LNCaP clone FGC (cell line): Measurements from ENCODE around the gene UNC93A.
"Not testable (repeated sequence)": the region's sequence is repeated elsewhere in the genome, so short reads cannot be mapped to it uniquely, and the experiment has no call there.

Experiments
- DNase-seq: peaks from one replicate; pipeline ENCODE4 v3.0.0-alpha.2; 2011; ENCODE audit warnings: low read depth
- H3K4me3 ChIP-seq: 2 replicates; pipeline ENCODE4 v1.5.1; 2011; ENCODE audit warnings: mild to moderate bottlenecking, low read depth, low read length, control low read depth
- TF ChIP-seq, protein P1 (sequence below): IDR thresholded peaks from 2 replicates; pipeline ENCODE4 v1.5.1; 2012; ENCODE audit warnings: mild to moderate bottlenecking; ENCODE audit not compliant: control insufficient read depth, insufficient read depth; ENCODE audit errors: extremely low read depth

UNC93A gene

DNA sequence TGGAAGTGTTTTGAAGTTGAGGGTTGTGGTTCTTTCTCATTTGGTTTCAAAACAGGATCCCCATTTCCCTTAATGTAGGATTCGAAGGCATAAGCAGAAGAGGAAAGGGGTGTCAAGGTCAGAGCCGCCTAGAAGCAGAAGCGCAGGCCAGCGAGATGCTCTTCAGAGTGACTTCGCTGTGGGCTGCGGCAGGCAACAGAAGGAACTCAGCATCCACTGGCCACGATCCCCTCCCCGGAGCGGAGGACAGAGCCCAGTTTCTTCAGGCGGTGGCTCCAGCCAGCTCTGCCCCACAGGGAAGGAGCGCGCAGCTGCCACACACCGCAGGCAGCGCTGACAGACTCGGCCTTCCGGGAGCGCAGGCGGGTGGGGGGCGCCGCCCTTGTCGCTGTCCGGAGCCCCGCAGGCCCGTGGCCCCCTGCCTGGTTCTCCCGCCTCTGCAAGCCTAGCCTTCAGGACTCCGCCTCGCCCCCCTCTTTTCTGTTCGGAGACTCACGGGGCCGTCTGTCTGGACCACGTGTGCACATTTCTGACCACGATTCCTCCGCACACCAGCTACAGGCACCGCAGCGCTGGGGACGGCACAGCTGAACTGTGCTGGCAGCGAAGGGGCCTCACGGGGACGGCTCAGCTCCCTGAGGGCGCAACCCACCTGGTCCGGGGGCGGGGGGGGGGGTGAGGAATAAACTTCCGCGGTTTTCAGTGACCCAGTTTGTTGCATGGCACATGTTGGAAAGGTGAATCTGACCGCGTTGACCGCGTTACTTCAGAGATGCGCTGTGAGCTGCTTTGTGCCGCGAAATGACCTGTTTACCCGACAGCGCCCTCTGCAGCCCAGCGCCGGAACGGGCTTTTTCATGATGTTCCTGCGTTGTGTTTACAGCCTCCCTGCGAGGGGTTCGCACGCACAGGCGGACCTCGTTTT, 59.9 kb downstream of the UNC93A start:
- no peak for DNase-seq
- TF ChIP-seq, protein P1, sequence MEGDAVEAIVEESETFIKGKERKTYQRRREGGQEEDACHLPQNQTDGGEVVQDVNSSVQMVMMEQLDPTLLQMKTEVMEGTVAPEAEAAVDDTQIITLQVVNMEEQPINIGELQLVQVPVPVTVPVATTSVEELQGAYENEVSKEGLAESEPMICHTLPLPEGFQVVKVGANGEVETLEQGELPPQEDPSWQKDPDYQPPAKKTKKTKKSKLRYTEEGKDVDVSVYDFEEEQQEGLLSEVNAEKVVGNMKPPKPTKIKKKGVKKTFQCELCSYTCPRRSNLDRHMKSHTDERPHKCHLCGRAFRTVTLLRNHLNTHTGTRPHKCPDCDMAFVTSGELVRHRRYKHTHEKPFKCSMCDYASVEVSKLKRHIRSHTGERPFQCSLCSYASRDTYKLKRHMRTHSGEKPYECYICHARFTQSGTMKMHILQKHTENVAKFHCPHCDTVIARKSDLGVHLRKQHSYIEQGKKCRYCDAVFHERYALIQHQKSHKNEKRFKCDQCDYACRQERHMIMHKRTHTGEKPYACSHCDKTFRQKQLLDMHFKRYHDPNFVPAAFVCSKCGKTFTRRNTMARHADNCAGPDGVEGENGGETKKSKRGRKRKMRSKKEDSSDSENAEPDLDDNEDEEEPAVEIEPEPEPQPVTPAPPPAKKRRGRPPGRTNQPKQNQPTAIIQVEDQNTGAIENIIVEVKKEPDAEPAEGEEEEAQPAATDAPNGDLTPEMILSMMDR: peak; percentile 65
- H3K4me3 ChIP-seq: no peak overlapping the region

DNA sequence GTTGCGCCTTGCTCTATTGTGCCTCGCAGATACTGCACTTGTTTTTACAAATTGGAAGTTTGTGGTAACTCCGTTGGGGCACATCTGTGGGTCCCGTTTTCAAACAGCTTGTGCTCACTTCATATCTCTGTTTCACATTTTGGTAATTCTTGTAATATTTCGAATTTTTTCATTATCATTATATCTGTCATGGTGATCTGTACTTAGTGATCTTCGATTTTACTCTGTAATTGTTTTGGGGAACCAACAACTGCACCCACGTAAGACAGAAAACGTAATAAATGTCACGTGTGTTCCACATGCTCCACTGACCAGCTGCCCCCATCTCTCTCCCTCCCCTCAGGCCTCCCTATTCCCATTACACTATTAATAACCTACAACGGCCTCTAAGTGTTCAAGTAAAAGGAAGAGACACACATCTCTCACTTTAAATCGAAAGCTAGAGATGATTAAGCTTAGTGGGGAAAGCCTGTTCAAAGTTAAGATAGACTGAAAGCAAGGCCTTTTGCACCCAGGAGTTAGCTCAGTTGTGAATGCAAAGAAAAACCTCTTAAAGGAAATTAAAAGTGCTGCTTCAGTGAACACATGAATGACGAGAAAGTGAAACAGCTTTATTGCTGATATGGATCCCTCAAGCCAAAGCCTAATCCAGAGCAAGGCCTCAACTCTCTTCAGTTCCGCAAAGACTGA, 60.7 kb downstream of the UNC93A start:
- no peak overlapping the region for H3K4me3 ChIP-seq
- no peak for DNase-seq
- TF ChIP-seq, protein P1: no peak

DNA sequence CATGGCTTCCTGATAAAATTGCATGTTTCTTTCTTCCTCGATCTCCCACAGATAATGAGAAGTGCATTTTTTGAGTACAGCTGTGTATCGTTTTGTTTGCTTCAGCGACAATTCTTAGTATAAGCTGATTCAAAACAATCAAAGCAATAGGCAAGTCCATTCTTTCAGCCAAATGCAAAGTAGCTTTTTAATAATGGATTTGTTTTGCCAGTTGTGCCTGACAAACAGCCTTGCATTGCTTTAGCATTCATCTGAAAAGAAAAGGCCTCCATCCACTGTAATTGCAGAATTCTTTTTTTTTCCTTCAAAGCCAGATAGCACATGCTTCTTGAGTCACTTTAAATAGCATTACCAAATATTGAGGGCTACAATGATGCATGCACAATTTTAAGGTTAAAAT, 65.8 kb downstream of the UNC93A start:
- TF ChIP-seq, protein P1: no peak
- no peak overlapping the region for H3K4me3 ChIP-seq
- DNase-seq: no peak

DNA sequence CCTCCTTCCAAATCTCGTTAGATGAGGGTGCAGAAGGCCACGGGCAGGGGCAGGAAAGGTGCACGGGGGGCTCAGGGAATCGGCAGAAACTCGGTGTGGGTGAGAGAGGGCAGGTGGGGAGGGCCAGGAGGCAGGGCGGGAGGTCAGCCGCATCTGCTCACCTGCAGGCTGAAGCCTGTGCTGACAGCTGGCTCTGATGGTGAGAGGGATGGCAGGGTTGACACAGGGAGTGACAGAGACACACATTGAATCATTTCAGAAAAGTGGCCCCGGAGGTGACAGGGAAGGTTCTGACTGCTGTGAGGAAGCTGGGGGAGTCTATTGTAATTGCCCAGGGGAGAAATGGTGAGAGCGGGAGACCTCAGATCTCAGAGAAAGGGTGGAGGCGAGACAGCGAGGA, 67.3 kb downstream of the UNC93A start:
- H3K4me3 ChIP-seq, DNase-seq: not testable (repeated sequence)

DNA sequence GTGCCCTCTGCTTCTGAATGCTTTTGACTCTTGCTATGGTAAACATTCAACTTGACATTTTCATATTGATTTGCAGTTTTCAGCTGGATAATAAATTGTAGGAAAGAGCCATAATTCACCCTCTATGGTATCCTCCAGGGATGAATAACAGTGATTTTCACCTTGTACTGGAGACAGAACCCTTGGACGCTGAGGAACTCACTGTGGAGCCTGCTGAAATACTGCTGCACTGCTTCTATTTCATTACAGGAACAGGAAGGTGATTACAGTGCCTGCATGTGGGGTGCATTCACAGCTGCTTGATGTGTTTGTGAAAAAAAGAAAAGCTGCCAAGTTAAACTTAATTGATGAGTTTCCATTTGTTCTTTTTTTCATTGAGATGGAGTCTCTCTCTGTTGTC, 70.1 kb downstream of the UNC93A start:
- DNase-seq, H3K4me3 ChIP-seq: not testable (repeated sequence)
